NAMALWA (cell line): Measurements from ENCODE around the gene ANKRD63.

Experiments
- DNase-seq: peaks from one replicate; pipeline ENCODE4 v3.0.0-alpha.2; 2015; ENCODE audit warnings: low spot score

Gene ANKRD63

DNA sequence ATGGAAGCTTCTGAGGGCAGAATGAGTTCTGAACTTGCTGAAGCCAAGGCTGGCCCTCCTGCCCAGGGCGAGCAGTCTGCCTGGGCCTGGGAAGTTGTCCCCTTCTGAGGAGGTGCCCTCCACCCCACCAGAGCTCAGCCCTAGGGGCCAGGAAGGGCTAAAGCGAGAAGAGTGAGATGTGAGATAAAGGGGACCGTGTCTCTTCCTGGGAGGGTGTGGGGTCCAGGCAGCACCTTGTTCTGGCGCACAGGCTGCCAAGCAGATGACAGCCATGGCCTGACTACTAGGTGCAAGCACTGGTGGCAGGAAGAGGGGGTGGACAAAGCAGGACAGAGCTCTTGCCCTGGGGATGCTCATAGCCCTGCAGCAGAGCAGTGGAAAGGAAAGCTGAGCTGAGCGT, 40.3 kb downstream of the ANKRD63 start:
- no peak for DNase-seq

DNA sequence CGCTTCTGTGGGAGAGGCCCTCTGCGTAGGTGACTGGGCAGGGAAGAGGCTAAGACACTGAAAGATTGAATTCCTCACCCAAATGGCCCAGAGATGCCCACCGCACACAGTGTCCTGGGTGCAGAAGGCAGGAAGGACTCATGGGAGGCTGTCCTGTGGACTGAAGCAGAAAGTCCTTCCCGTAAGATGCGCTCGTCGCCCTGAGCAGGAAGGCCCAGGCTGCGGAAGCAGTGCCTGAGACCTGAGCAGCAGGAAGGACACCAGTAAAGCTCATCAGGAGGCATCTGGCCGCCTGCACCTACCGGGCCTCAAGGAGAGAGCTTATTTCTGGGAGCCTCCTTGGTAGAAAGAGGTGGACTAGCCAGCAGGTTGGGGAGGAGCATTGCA, 40.7 kb downstream of the ANKRD63 start:
- DNase-seq, result no peak

DNA sequence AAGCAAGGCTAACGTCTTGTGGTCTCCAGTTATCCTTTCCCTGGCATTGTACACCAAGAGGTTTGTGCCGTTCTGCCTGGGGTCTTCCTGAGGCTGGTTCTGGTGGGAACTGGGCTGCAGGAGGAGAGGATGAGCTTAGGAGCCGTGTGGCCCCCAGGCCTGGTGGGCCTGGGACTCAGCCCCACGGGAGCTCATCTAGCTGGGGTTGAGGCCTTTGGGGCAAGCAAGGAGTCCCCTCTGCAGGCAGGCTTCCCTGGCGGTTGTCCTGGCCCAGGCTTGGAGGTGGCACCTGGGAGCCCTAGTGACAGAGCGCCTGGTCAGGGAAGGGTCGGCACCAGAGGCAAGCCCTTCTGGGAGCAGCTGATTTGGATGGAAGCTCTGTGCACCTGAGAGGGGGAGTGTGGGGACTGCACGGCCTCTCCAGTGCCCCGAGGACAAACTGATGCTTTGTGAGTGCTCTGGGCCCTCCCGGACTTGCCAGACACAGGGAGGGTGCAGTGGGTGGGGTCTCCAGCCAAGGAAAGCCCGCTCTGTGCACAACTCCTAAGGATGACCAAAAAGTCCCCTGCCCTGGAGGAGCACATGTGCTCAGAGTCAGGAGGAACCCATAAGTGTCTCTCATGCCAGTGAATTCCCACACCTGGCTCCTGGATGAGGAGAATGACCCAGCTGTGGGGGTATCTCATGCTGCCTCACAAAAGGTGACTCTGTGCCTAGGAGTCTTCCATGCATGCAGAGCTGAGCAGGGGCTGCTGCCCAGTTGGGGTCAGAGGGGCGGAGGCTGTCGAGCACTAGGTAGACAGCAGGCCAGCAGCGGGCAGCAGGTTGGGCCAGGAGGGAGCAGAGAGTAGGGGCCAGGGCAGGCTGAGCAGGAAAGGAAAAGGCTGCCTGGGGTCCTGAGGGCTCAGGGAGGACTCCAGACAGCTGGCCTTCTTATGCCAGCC, 41.3 kb downstream of the ANKRD63 start:
- no peak for DNase-seq

DNA sequence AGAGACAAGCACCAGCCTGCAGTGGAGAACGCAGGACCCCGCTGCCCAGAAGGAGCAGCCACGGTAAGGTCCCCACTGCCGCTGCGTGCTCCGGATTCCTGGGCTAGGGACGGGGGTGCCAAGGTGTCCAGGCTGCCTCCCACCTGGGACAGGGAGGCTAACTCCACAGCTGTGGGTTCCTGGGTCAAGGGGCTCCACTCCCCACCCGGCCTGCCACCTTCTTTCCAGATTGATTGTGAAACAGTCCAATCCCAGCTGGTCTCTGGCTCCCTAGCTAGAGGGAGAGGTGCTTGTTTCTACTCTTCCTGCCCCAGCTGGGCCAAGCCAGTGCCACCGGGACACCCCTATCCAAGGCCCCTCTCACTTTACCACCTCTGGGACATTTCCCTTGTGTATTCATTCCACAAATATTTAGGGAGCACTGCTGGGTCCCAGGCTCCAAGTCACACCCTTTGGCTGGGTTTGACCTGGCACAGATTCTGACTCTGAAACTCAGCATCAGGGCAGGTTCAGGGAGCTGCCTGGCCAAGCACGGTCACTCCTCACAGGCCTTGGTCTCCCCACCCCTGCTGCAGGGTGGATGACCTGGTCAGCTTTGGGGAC, 42.1 kb downstream of the ANKRD63 start:
- DNase-seq, result no peak

DNA sequence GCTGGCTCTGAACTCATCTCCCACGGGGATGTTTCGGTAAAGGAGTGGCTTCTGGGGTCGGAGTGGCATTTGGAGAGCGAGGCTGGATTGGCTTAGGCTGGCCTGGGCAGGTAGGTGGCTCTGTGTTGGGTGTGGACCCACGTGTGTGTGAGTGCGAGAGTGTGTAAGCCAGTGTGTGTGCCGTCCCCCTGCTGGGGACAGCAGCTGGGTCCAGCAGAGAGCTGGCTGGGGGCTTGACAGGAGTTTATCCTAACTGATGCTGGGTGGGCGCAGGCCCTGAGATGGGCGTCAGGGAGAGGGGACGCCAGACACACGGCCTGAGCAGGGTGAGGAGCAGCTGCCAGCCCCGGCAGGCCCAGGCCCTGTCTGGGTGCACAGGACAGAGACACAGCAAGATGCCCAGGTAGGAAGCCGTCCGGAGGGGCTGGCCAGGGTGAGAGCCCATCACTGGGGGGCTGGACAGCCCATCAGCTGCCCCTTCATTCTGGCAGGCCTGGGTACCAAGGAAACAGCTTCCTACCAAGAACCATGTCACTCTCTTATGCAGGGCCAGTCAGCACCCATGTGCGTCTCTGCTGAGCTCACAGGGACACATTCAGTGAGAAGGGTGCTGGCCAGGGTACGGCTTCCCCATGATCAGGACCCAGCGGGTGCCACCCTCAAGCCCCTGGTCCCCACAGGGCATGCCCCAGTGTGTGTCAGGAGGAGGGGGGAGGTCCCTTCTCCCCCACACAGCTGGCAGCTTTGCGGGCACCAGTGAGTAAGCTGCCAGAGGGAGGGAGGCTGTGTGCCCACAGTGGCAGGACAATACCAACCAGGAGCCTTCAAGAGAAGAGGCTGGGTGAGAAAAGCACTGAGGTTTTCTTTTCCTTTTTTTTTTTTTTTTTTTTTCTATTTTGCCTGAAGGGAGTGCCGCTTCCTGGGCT, 42.9 kb downstream of the ANKRD63 start:
- DNase-seq, result no peak

- no peak for DNase-seq
Observed at GRCh38 chr15:40239404-40239692, 43.5 kb downstream of the ANKRD63 start.

- peak; percentile 64 for DNase-seq
Observed at GRCh38 chr15:40238532-40239403, 44.1 kb downstream of the ANKRD63 start, which contains the start of gene PAK6. Gene PAK6, plus strand, starts transcription at chr15:40239063. Its CDS starts 25,723 bp downstream, at chr15:40264786.

DNA sequence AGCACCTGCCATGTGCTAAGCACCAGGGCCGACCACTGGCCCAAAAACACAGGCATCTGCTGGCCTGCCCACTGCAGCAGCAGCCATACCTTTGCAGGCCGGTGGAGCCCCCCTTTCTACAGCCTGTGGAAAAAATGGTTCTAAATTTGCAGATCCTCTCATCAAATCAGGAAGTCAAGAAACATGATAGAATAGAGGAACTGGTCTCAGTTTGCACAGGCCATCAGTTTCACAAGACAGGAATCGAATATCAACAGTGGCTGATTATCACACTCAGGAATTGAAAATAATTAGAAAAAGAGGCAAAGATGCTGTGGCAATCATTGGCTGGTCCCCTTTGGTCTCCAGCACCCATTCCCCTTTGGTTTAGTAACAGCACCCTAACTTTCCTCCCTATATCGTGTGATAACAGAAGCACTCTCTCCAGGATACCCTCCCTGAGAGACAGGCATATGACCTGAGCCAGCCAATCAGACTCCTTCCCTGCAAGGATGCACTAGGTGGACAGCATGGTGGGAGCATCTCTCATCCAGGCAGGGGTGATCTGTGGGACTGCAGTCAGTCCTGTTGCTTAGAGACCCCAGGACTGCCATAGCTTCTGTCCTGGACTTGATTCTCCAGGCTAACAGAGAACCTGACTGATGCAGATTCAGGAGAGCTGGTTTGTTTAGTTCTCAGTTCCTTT, 47.5 kb downstream of the ANKRD63 start:
- peak; percentile 41 for DNase-seq

- no peak for DNase-seq
Observed at GRCh38 chr15:40234783-40235182, 48.1 kb downstream of the ANKRD63 start.

DNA sequence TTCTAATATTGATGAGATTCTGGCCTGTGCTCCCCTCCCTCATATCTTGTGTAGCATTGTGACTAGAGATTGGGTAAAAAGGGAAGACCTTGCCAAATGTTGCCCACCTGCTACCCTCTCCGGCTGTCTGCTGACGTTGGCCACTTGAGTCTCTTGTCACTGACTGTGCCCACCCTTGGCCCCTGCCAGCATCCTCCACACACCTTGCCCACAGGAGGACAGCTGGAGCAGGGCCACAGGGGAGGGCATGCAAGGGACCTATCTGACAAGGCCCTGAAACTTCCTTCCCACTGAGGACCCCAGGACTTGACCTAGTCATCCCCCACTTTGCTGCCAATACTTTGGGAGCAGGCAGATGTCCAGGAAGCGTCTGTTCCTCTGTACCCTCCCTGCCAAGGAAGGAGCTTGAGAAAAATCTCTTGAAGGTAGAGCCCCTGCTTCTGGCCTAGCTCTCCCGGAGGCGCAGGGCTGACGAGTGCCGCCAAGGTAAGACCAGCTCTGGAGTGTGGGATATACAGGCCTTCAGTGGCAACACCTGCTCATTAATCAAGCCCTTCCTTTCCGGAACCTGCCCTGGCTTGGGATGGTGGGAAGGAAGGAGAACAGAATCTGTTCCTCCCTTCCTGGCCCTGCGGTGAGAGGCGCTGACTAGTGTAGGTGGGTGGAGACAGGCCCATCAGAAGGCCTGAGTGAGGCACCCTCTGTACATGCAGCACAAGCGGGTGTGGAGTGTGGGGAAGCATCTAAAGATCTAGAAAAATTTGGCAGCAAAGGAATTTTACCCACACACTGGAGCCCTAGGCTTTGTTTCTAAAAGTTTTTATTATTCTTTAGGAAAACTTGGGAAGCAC, 48.9 kb downstream of the ANKRD63 start:
- DNase-seq, result no peak

- no peak for DNase-seq
Observed at GRCh38 chr15:40232625-40233070, 50.2 kb downstream of the ANKRD63 start.
